Measurements from ENCODE around the gene MBD5.

Gene MBD5

GRCh38 chr2:148317598-148317997 lies 296.7 kb downstream of the MBD5 start:
- Histone ChIP-seq H3K9ac (ENCODE audit: low read depth, low read length) (no peak overlapping the region), H3K36me3 (ENCODE audit: insufficient read depth, low read length) (no peaks in the 10 kb centered on the region), H3K79me2 (ENCODE audit: insufficient read depth, low read length) (no peaks in the 10 kb centered on the region), H2AFZ (ENCODE audit: low read depth, low read length) (no peak overlapping the region), H3K4me3 (ENCODE audit: low read depth in 1 of 2, low read length in 2 of 2) (no peak overlapping the region), H3K4me2 (ENCODE audit: insufficient read depth, low read length) (no peak overlapping the region), H3K27me3 (ENCODE audit: insufficient read depth, low read length, poor library complexity) (no peaks in the 10 kb centered on the region), H3K27ac (ENCODE audit: low read length) (no peak overlapping the region), H3K4me1 (ENCODE audit: insufficient read depth, low read length) (no peaks in the 10 kb centered on the region), H3K9me3 (ENCODE audit: insufficient read depth, low read length, severe bottlenecking) (no peaks in the 10 kb centered on the region), H4K20me1 (ENCODE audit: insufficient read depth, low read length) (no peaks in the 10 kb centered on the region)
- no peak for TF ChIP-seq EZH2 (IDR thresholded peaks at IDR 0.05; ENCODE audit: borderline replicate concordance, low read depth, low read length, severe bottlenecking)
- TF ChIP-seq CTCF (IDR thresholded peaks at IDR 0.05; ENCODE audit: borderline replicate concordance, extremely low read depth, low read length, poor library complexity, severe bottlenecking): no peak
- DNase-seq (no peak), ATAC-seq (ENCODE audit: insufficient read depth, low read depth) (no peak)

GRCh38 chr2:148338541-148338940 lies 317.6 kb downstream of the MBD5 start:
- Histone ChIP-seq H3K4me2 (ENCODE audit: insufficient read depth, low read length) (no peak overlapping the region), H3K36me3 (ENCODE audit: insufficient read depth, low read length) (peaks cover 9% of the 10 kb centered on the region; the same call in 1 of the 2 replicates), H3K4me1 (ENCODE audit: insufficient read depth, low read length) (no peaks in the 10 kb centered on the region), H3K79me2 (ENCODE audit: insufficient read depth, low read length) (no peaks in the 10 kb centered on the region), H3K27ac (ENCODE audit: low read length) (no peak overlapping the region), H3K9ac (ENCODE audit: low read depth, low read length) (no peak overlapping the region), H3K9me3 (ENCODE audit: insufficient read depth, low read length, severe bottlenecking) (no peaks in the 10 kb centered on the region), H4K20me1 (ENCODE audit: insufficient read depth, low read length) (no peaks in the 10 kb centered on the region), H2AFZ (ENCODE audit: low read depth, low read length) (no peak overlapping the region), H3K27me3 (ENCODE audit: insufficient read depth, low read length, poor library complexity) (no peaks in the 10 kb centered on the region), H3K4me3 (ENCODE audit: low read depth in 1 of 2, low read length in 2 of 2) (no peak overlapping the region)
- TF ChIP-seq EZH2 (IDR thresholded peaks at IDR 0.05; ENCODE audit: borderline replicate concordance, low read depth, low read length, severe bottlenecking) (no peak), CTCF (IDR thresholded peaks at IDR 0.05; ENCODE audit: borderline replicate concordance, extremely low read depth, low read length, poor library complexity, severe bottlenecking) (no peak)
- ATAC-seq (ENCODE audit: insufficient read depth, low read depth): no peak
- no peak for DNase-seq

- no peaks in the 10 kb centered on the region for H4K20me1 ChIP-seq (ENCODE audit: insufficient read depth, low read length)
- DNase-seq: no peak
- no peak overlapping the region for H3K4me2 ChIP-seq (ENCODE audit: insufficient read depth, low read length)
- no peaks in the 10 kb centered on the region for H3K79me2 ChIP-seq (ENCODE audit: insufficient read depth, low read length)
- H2AFZ ChIP-seq (ENCODE audit: low read depth, low read length): no peak overlapping the region
- peaks cover 4% of the 10 kb centered on the region; the same call in 1 of the 2 replicates for H3K36me3 ChIP-seq (ENCODE audit: insufficient read depth, low read length)
- H3K9ac ChIP-seq (ENCODE audit: low read depth, low read length): no peak overlapping the region
- TF ChIP-seq EZH2 (IDR thresholded peaks at IDR 0.05; ENCODE audit: borderline replicate concordance, low read depth, low read length, severe bottlenecking): no peak
- TF ChIP-seq CTCF (IDR thresholded peaks at IDR 0.05; ENCODE audit: borderline replicate concordance, extremely low read depth, low read length, poor library complexity, severe bottlenecking): no peak
- H3K4me1 ChIP-seq (ENCODE audit: insufficient read depth, low read length): no peaks in the 10 kb centered on the region
- no peak for ATAC-seq (ENCODE audit: insufficient read depth, low read depth)
- H3K27ac ChIP-seq (ENCODE audit: low read length): no peak overlapping the region
- no peak overlapping the region for H3K4me3 ChIP-seq (ENCODE audit: low read depth in 1 of 2, low read length in 2 of 2)
- H3K27me3 ChIP-seq (ENCODE audit: insufficient read depth, low read length, poor library complexity): no peaks in the 10 kb centered on the region
- no peaks in the 10 kb centered on the region for H3K9me3 ChIP-seq (ENCODE audit: insufficient read depth, low read length, severe bottlenecking)
Observed at GRCh38 chr2:148342086-148342485, 321.2 kb downstream of the MBD5 start.

GRCh38 chr2:148350199-148350598 lies 329.3 kb downstream of the MBD5 start:
- H4K20me1 ChIP-seq (ENCODE audit: insufficient read depth, low read length): no peaks in the 10 kb centered on the region
- H3K79me2 ChIP-seq (ENCODE audit: insufficient read depth, low read length): no peaks in the 10 kb centered on the region
- no peak overlapping the region for H3K4me2 ChIP-seq (ENCODE audit: insufficient read depth, low read length)
- TF ChIP-seq CTCF (IDR thresholded peaks at IDR 0.05; ENCODE audit: borderline replicate concordance, extremely low read depth, low read length, poor library complexity, severe bottlenecking) (no peak), EZH2 (IDR thresholded peaks at IDR 0.05; ENCODE audit: borderline replicate concordance, low read depth, low read length, severe bottlenecking) (no peak)
- no peak overlapping the region for H3K9ac ChIP-seq (ENCODE audit: low read depth, low read length)
- no peak overlapping the region for H2AFZ ChIP-seq (ENCODE audit: low read depth, low read length)
- DNase-seq (no peak), ATAC-seq (ENCODE audit: insufficient read depth, low read depth) (no peak)
- H3K4me1 ChIP-seq (ENCODE audit: insufficient read depth, low read length): no peaks in the 10 kb centered on the region
- no peak overlapping the region for H3K27ac ChIP-seq (ENCODE audit: low read length)
- H3K36me3 ChIP-seq (ENCODE audit: insufficient read depth, low read length): no peaks in the 10 kb centered on the region
- H3K27me3 ChIP-seq (ENCODE audit: insufficient read depth, low read length, poor library complexity): no peaks in the 10 kb centered on the region
- H3K9me3 ChIP-seq (ENCODE audit: insufficient read depth, low read length, severe bottlenecking): no peaks in the 10 kb centered on the region
- no peak overlapping the region for H3K4me3 ChIP-seq (ENCODE audit: low read depth in 1 of 2, low read length in 2 of 2)
